H1 (cell line): ENCODE measurements around the gene MARCHF10. TPM values are rescaled to one million over a fixed set of nuclear protein-coding genes. Genes with fewer than 3 reads are reported as not detected.

Experiments
- CTCF ChIA-PET: fragments of 300-600 bp; sonication (Branson Sonifier 250); formaldehyde crosslinking; loops from one replicate; lab custom pipeline; 2021; ENCODE audit not compliant: partially characterized antibody; lab: Charles Lee
- POLR2A ChIA-PET: fragments of 300-600 bp; sonication (Branson Sonifier 250); formaldehyde crosslinking; loops from one replicate; lab custom pipeline; 2021; ENCODE audit warnings: inconsistent platforms; ENCODE audit not compliant: partially characterized antibody; lab: Charles Lee
- DNase-seq, 2 experiments: peaks; one replicate each; pipeline versions ENCODE4 v3.0.0 to v3.0.0-alpha.2; 2010 to 2022; ENCODE audit warnings: low spot score in 2 of 2, low read depth in 1 of 2, mixed read lengths in 1 of 2
- FAIRE-seq: peaks from 2 replicates; lab custom pipeline; 2011; peaks lifted over from hg19 to GRCh38; lab: Jason Lieb, UNC
- H2AFZ ChIP-seq: 2 replicates; pipeline ENCODE4 v1.8.1; 2012; ENCODE audit warnings: low read length, inconsistent platforms
- H2AK5ac ChIP-seq: 2 replicates; pipeline ENCODE4 v1.6.1; 2013; ENCODE audit warnings: low read depth, low read length
- H2BK120ac ChIP-seq: replicated peaks from 2 replicates; pipeline ENCODE3; 2013; ENCODE audit warnings: low read depth, low read length, inconsistent platforms
- H2BK12ac ChIP-seq: 2 replicates; pipeline ENCODE4 v1.6.1; 2013; ENCODE audit warnings: low read depth, low read length
- H2BK15ac ChIP-seq: 2 replicates; pipeline ENCODE4 v1.6.1; 2013; ENCODE audit warnings: low read length
- H2BK20ac ChIP-seq: 2 replicates; pipeline ENCODE4 v1.6.1; 2013; ENCODE audit warnings: low read length
- H2BK5ac ChIP-seq: 2 replicates; pipeline ENCODE4 v1.6.1; 2013; ENCODE audit warnings: low read depth, low read length
- H3K14ac ChIP-seq: 2 replicates; pipeline ENCODE4 v1.6.1; 2013; ENCODE audit warnings: inconsistent platforms; ENCODE audit not compliant: insufficient read length
- H3K18ac ChIP-seq: 2 replicates; pipeline ENCODE4 v1.6.1; 2013; ENCODE audit warnings: low read length; ENCODE audit errors: extremely low read depth
- H3K23ac ChIP-seq: 2 replicates; pipeline ENCODE4 v1.6.1; 2013; ENCODE audit warnings: inconsistent platforms; ENCODE audit not compliant: insufficient read length
- H3K23me2 ChIP-seq: 2 replicates; pipeline ENCODE4 v1.6.1; 2013; ENCODE audit warnings: low read depth, low read length
- H3K27ac ChIP-seq: 2 replicates; pipeline ENCODE4 v1.6.1; 2011; ENCODE audit warnings: low read depth, low read length, inconsistent platforms
- H3K27me3 ChIP-seq, 4 experiments: replicated peaks in 1 of 4; 1 replicate in 1 of 4; 2 replicates in 3 of 4; pipeline versions ENCODE4 v1.6.1 to v1.8.1; 2011 to 2013; ENCODE audit warnings: low read length in 3 of 4, mild to moderate bottlenecking in 3 of 4, inconsistent platforms in 2 of 4, mixed read lengths in 2 of 4, moderate library complexity in 1 of 4; ENCODE audit not compliant: control insufficient read depth in 3 of 4, insufficient read depth in 3 of 4; ENCODE audit errors: extremely low read depth in 1 of 4
- H3K36me3 ChIP-seq, 4 experiments: 2 replicates each; pipeline versions ENCODE4 v1.6.1 to v1.8.1; 2011 to 2013; ENCODE audit warnings: mild to moderate bottlenecking in 4 of 4, low read length in 3 of 4, moderate library complexity in 2 of 4, control low read depth in 1 of 4, inconsistent platforms in 1 of 4; ENCODE audit not compliant: insufficient read depth in 4 of 4, control insufficient read depth in 2 of 4
- H3K4ac ChIP-seq: replicated peaks from 2 replicates; pipeline ENCODE3; 2013; ENCODE audit warnings: low read length, low read depth, mixed read lengths, inconsistent platforms; ENCODE audit not compliant: insufficient read length
- H3K4me1 ChIP-seq, 4 experiments: replicated peaks in 1 of 4; 1 replicate in 1 of 4; 2 replicates in 3 of 4; pipeline versions ENCODE4 v1.6.1 to v1.8.1; 2011 to 2013; ENCODE audit warnings: low read length in 3 of 4, inconsistent platforms in 2 of 4, mixed read lengths in 1 of 4; ENCODE audit not compliant: insufficient read depth in 4 of 4, control insufficient read depth in 3 of 4
- H3K4me2 ChIP-seq, 2 experiments: 2 replicates each; pipeline versions ENCODE4 v1.6.1 to v1.8.1; 2011 to 2013; ENCODE audit warnings: low read depth in 2 of 2, low read length in 2 of 2, control low read depth in 1 of 2, inconsistent platforms in 1 of 2, mild to moderate bottlenecking in 1 of 2; ENCODE audit not compliant: insufficient read depth in 1 of 2
- H3K4me3 ChIP-seq, 4 experiments: fragments of 200-600, 300-600 bp in 1 of 4; sonication (generic), shearing (Covaris generic), sonication (Bioruptor Twin) in 1 of 4; 2 replicates each; pipeline versions ENCODE4 v1.5.1 to v1.8.1; 2011 to 2016; ENCODE audit warnings: low read length in 4 of 4, low read depth in 3 of 4, control low read depth in 2 of 4, inconsistent platforms in 2 of 4, mild to moderate bottlenecking in 2 of 4, mixed read lengths in 1 of 4, moderate library complexity in 1 of 4; ENCODE audit not compliant: insufficient read depth in 2 of 4; ENCODE audit errors: extremely low read depth in 1 of 4
- H3K56ac ChIP-seq: replicated peaks from 2 replicates; pipeline ENCODE3; 2013; ENCODE audit warnings: low read depth, mild to moderate bottlenecking, mixed read lengths, low read length, inconsistent platforms; ENCODE audit not compliant: insufficient read length
- H3K79me1 ChIP-seq: 2 replicates; pipeline ENCODE4 v1.6.1; 2013; ENCODE audit warnings: low read depth, low read length, control low read depth
- H3K79me2 ChIP-seq, 2 experiments: 2 replicates each; pipeline versions ENCODE4 v1.6.1 to v1.8.1; 2012 to 2013; ENCODE audit warnings: low read length in 2 of 2, mild to moderate bottlenecking in 2 of 2, inconsistent platforms in 1 of 2; ENCODE audit not compliant: insufficient read depth in 2 of 2, control insufficient read depth in 1 of 2
- H3K9ac ChIP-seq, 4 experiments: replicated peaks in 1 of 4; 1 replicate in 1 of 4; 2 replicates in 3 of 4; pipeline versions ENCODE4 v1.6.1 to v1.8.1; 2011 to 2013; ENCODE audit warnings: low read depth in 3 of 4, low read length in 3 of 4, control low read depth in 2 of 4, mild to moderate bottlenecking in 2 of 4, moderate library complexity in 2 of 4, inconsistent platforms in 1 of 4; ENCODE audit errors: extremely low read depth in 1 of 4
- H3K9me3 ChIP-seq, 2 experiments: 2 replicates each; pipeline versions ENCODE4 v1.6.1 to v1.8.1; 2012 to 2013; ENCODE audit warnings: mild to moderate bottlenecking in 2 of 2, moderate library complexity in 2 of 2, control low read depth in 1 of 2, inconsistent platforms in 1 of 2, low read depth in 1 of 2, low read length in 1 of 2, mixed read lengths in 1 of 2; ENCODE audit not compliant: insufficient read depth in 2 of 2
- H4K20me1 ChIP-seq, 2 experiments: replicated peaks in 1 of 2; 2 replicates each; pipeline versions ENCODE3 to v1.8.1; 2011 to 2013; ENCODE audit warnings: inconsistent platforms in 2 of 2, low read length in 2 of 2, mild to moderate bottlenecking in 1 of 2; ENCODE audit not compliant: insufficient read depth in 2 of 2, control insufficient read depth in 1 of 2
- H4K5ac ChIP-seq: 2 replicates; pipeline ENCODE4 v1.6.1; 2013; ENCODE audit warnings: low read length, low read depth, mixed read lengths, inconsistent platforms; ENCODE audit not compliant: insufficient read length
- H4K8ac ChIP-seq: 2 replicates; pipeline ENCODE4 v1.8.0; 2013; ENCODE audit warnings: mild to moderate bottlenecking, moderate library complexity, low read length, inconsistent platforms; ENCODE audit not compliant: insufficient read depth; ENCODE audit errors: extremely low read depth
- H4K91ac ChIP-seq: replicated peaks from 2 replicates; pipeline ENCODE3; 2013; ENCODE audit warnings: low read length, mixed read lengths, inconsistent platforms; ENCODE audit not compliant: insufficient read length
- BRCA1 ChIP-seq: IDR thresholded peaks from 2 replicates; pipeline ENCODE4 v1.6.1; 2012; ENCODE audit warnings: low read depth, low read length, improper control_type of control experiment
- JUND ChIP-seq: IDR thresholded peaks from 2 replicates; pipeline ENCODE4 v1.6.1; 2011; ENCODE audit warnings: mild to moderate bottlenecking, improper control_type of control experiment, low read length
- PHF8 ChIP-seq: fragments of 200-600 bp; sonication (generic); conservative IDR thresholded peaks from 2 replicates; pipeline ENCODE4 v1.7.1; 2012; ENCODE audit warnings: low read depth, mild to moderate bottlenecking, inconsistent platforms, low read length, moderate library complexity
- POLR2A ChIP-seq, 2 experiments: IDR thresholded peaks; 1 replicate in 1 of 2; 2 replicates in 1 of 2; pipeline ENCODE4 v1.6.1; 2011; ENCODE audit warnings: low read depth in 2 of 2, low read length in 2 of 2, mild to moderate bottlenecking in 2 of 2; ENCODE audit errors: control extremely low read depth in 1 of 2
- SIN3A ChIP-seq, 2 experiments: IDR thresholded peaks in 1 of 2; conservative IDR thresholded peaks in 1 of 2; 2 replicates each; pipeline ENCODE4 v1.6.1; 2011 to 2012; ENCODE audit warnings: low read length in 2 of 2, improper control_type of control experiment in 1 of 2, low read depth in 1 of 2, mild to moderate bottlenecking in 1 of 2
- WGBS, 2 experiments: shearing (Covaris generic) in 1 of 2; methylation state at CpG; one replicate each; pipeline versions ENCODE4 v1.1.6 to v1.1.7; 2013 to 2015; ENCODE audit warnings: low lambda C conversion rate in 2 of 2, mixed read lengths in 2 of 2, inconsistent platforms in 1 of 2, low coverage in 1 of 2, missing lambda C conversion rate in 1 of 2; ENCODE audit not compliant: insufficient replicate concordance in 2 of 2, insufficient coverage in 1 of 2, insufficient read length in 1 of 2; ENCODE audit errors: extremely low coverage in 1 of 2, missing lambda C conversion rate in 1 of 2; 5-methylcytosine and 5-hydroxymethylcytosine counted together
- polyA plus RNA-seq, 7 experiments: library from polyadenylated mRNA; depleted of rRNA in 3 of 7; stranded (reverse) in 5 of 7; unstranded in 2 of 7; fragments of >200 nt in 5 of 7; fragments of 200-250 nt in 2 of 7; gene quantifications; 1 replicate in 5 of 7; 2 replicates in 1 of 7; 4 replicates in 1 of 7; pipeline versions ENCODE4 v1.2.1 to v1.2.3, GENCODE V29; 2011 to 2013; ENCODE audit warnings: missing spikeins in 2 of 7, mixed read lengths in 2 of 7
- total RNA-seq: library from RNA; stranded (reverse); fragmentation: NEBNext Ultra II Directional; extraction: Animal tissue kit (Norgen Biotek cat#: 25700); gene quantifications from 2 replicates; pipeline ENCODE4 v1.2.1, GENCODE V29; 2021

The MARCHF10 gene
- total and polyA plus RNA-seq, 2 of the 8 experiments (the other 6 are each of a cell fraction or from before 2014, with no cell fraction given), result 0.48 to 0.73 TPM

GRCh38 chr17:62775876-62776275, 32.2 kb downstream of the MARCHF10 start:
- Histone ChIP-seq H3K27me3 (no peaks in the 10 kb centered on the region), H2AK5ac (no peak overlapping the region), H3K4me2 (no peak overlapping the region), H3K79me1 (no peaks in the 10 kb centered on the region), H4K91ac (no peak overlapping the region), H3K56ac (no peak overlapping the region), H4K20me1 (no peaks in the 10 kb centered on the region), H4K5ac (no peak overlapping the region), H3K27ac (no peak overlapping the region), H3K18ac (no peak overlapping the region), H2AFZ (no peak overlapping the region), H3K36me3 (no peaks in the 10 kb centered on the region), H3K14ac (no peak overlapping the region), H3K79me2 (no peaks in the 10 kb centered on the region), H2BK120ac (no peak overlapping the region), H4K8ac (no peak overlapping the region), H2BK5ac (no peak overlapping the region), H2BK12ac (no peak overlapping the region), H3K23ac (no peak overlapping the region), H3K4me1 (peaks cover 0 to 3% (median 0%) of the 10 kb centered on the region in 4 experiments; a peak in 2 of 7 replicates), H3K9ac (no peak overlapping the region), H3K4ac (no peak overlapping the region), H2BK20ac (no peak overlapping the region), H3K9me3 (peaks cover 0 to 3% of the 10 kb centered on the region in 2 experiments; a peak in 1 of 4 replicates), H3K4me3 (no peak overlapping the region), H2BK15ac (no peak overlapping the region), H3K23me2 (0 out of 2 replicates have a peak, but pooled peaks cover 2% of the 10 kb centered on the region)
- ChIA-PET CTCF (interaction anchor here (2.8 kb wide), 1 partner anchor 55 kb away, joined by 9 read pairs; no protein-coding TSS in a partner anchor), POLR2A (no interaction called here)
- DNase-seq (no peak), FAIRE-seq (no peak)
- 91% methylated on average over 4 of the region's 4 CpGs; no CpG with 5 or more reads in 1 of the 2 experiments for WGBS, 2 experiments
- TF ChIP-seq BRCA1 (no peak), SIN3A (conservative IDR thresholded peaks at IDR 0.05 in 1 of 2, IDR thresholded peaks at IDR 0.05 in 1 of 2; ENCODE audit: low read depth in 1 of 2, low read length in 2 of 2) (no peak), JUND (no peak), PHF8 (no peak), POLR2A (IDR thresholded peaks at IDR 0.05; ENCODE audit: control extremely low read depth in 1 of 2, low read depth in 2 of 2, low read length in 2 of 2) (no peak)
